GM23338 (cell line): ENCODE data around the gene WAPL. TPM values are rescaled to one million over a fixed set of nuclear protein-coding genes. Genes with fewer than 3 reads are reported as not detected.

Experiments
- ATAC-seq: fragments of 200-7000 bp; cut with Tn5 transposase; 3 replicates; pipeline ENCODE4 v1.9.1; 2020
- DNase-seq: peaks from one replicate; pipeline ENCODE4 v3.0.0-alpha.2; 2015; ENCODE audit warnings: low spot score
- H2AFZ ChIP-seq: fragments of 200-600 bp; sonication (generic); 2 replicates; pipeline ENCODE4 v1.8.0; 2016; ENCODE audit warnings: antibody characterized with exemption, mild to moderate bottlenecking, moderate library complexity
- H3F3A ChIP-seq: fragments of 200-600 bp; sonication (generic); replicated peaks from 2 replicates; pipeline ENCODE4 v1.8.0; 2017; ENCODE audit warnings: antibody characterized with exemption, mixed run types, low read depth
- H3K27ac ChIP-seq: fragments of 200-600 bp; sonication (generic); 2 replicates; pipeline ENCODE4 v1.6.1; 2016; ENCODE audit warnings: low read depth
- H3K27me3 ChIP-seq: fragments of 200-600 bp; sonication (generic); 2 replicates; pipeline ENCODE4 v1.8.0; 2016; ENCODE audit warnings: mild to moderate bottlenecking, mixed run types, moderate library complexity; ENCODE audit not compliant: insufficient read depth
- H3K36me3 ChIP-seq: fragments of 200-600 bp; sonication (generic); 2 replicates; pipeline ENCODE4 v1.8.0; 2016; ENCODE audit warnings: mild to moderate bottlenecking; ENCODE audit not compliant: insufficient read depth
- H3K4me1 ChIP-seq: fragments of 200-600 bp; sonication (generic); 2 replicates; pipeline ENCODE4 v1.8.0; 2016; ENCODE audit warnings: mild to moderate bottlenecking, moderate library complexity; ENCODE audit not compliant: insufficient read depth
- H3K4me2 ChIP-seq: fragments of 200-600 bp; sonication (generic); 2 replicates; pipeline ENCODE4 v1.7.1; 2017; ENCODE audit warnings: mixed run types
- H3K4me3 ChIP-seq: fragments of 200-600 bp; sonication (generic); 2 replicates; pipeline ENCODE4 v1.6.1; 2016; ENCODE audit warnings: mixed run types
- H3K79me2 ChIP-seq: fragments of 200-600 bp; sonication (generic); replicated peaks from 2 replicates; pipeline ENCODE4 v1.8.0; 2017; ENCODE audit warnings: mild to moderate bottlenecking; ENCODE audit not compliant: insufficient read depth
- H3K9me2 ChIP-seq: fragments of 200-600 bp; sonication (generic); 2 replicates; pipeline ENCODE4 v1.8.0; 2017; ENCODE audit not compliant: insufficient read depth
- H4K20me1 ChIP-seq: fragments of 200-600 bp; sonication (generic); replicated peaks from 2 replicates; pipeline ENCODE4 v1.8.0; 2017; ENCODE audit warnings: mild to moderate bottlenecking; ENCODE audit not compliant: insufficient read depth
- H3K27ac Mint-ChIP-seq: 2 replicates; pipeline ENCODE4 v1.8.0; 2020; ENCODE audit warnings: inconsistent platforms, mild to moderate bottlenecking, moderate library complexity, mixed read lengths
- H3K27me3 Mint-ChIP-seq: 3 replicates; pipeline ENCODE4 v1.8.0; 2022; ENCODE audit warnings: low read depth, mild to moderate bottlenecking, moderate library complexity, mixed read lengths, inconsistent platforms; ENCODE audit not compliant: insufficient read depth, poor library complexity
- H3K36me3 Mint-ChIP-seq: 3 replicates; pipeline ENCODE4 v1.8.0; 2021; ENCODE audit warnings: low read depth, mild to moderate bottlenecking, inconsistent platforms, moderate library complexity, mixed read lengths
- H3K4me1 Mint-ChIP-seq: 3 replicates; pipeline ENCODE4 v1.8.0; 2020; ENCODE audit warnings: mild to moderate bottlenecking, inconsistent platforms, mixed read lengths
- H3K4me3 Mint-ChIP-seq: 3 replicates; pipeline ENCODE4 v1.8.0; 2021; ENCODE audit warnings: moderate library complexity, mild to moderate bottlenecking, inconsistent platforms, mixed read lengths
- H3K9me3 Mint-ChIP-seq: 3 replicates; pipeline ENCODE4 v1.8.0; 2020; ENCODE audit warnings: moderate library complexity, mild to moderate bottlenecking, inconsistent platforms, mixed read lengths
- CREB1 ChIP-seq: fragments of 250-450 bp; sonication (Bioruptor Pico); IDR thresholded peaks from 2 replicates; pipeline ENCODE4 v1.5.0; 2020; ENCODE audit warnings: low read depth, mild to moderate bottlenecking, moderate library complexity
- EZH2 ChIP-seq: fragments of 200-600 bp; sonication (generic); IDR thresholded peaks from one replicate; pipeline ENCODE4 v1.8.0; 2017; ENCODE audit warnings: antibody characterized with exemption, mild to moderate bottlenecking, low read depth; ENCODE audit not compliant: unreplicated experiment
- EZH2phosphoT487 ChIP-seq: fragments of 200-600 bp; sonication (generic); IDR thresholded peaks from one replicate; pipeline ENCODE4 v1.8.1; 2018; ENCODE audit warnings: antibody characterized with exemption; ENCODE audit not compliant: unreplicated experiment
- JUNB ChIP-seq: IDR thresholded peaks from one replicate; pipeline ENCODE4 v1.6.1; 2016; ENCODE audit warnings: antibody characterized with exemption; ENCODE audit not compliant: unreplicated experiment
- NANOG ChIP-seq: IDR thresholded peaks from 2 replicates; pipeline ENCODE4 v1.6.1; 2016; ENCODE audit warnings: antibody characterized with exemption, borderline replicate concordance
- POLR2AphosphoS5 ChIP-seq: IDR thresholded peaks from 2 replicates; pipeline ENCODE4 v1.6.1; 2016; ENCODE audit warnings: antibody characterized with exemption, low read depth
- STAT1 ChIP-seq: IDR thresholded peaks from one replicate; pipeline ENCODE4 v1.6.1; 2016; ENCODE audit warnings: antibody characterized with exemption; ENCODE audit not compliant: unreplicated experiment
- ZNF114 ChIP-seq: fragments of 250-450 bp; sonication (Bioruptor Pico); IDR thresholded peaks from 2 replicates; pipeline ENCODE4 v1.5.0; 2020; ENCODE audit warnings: mild to moderate bottlenecking, moderate library complexity
- ZNF331 ChIP-seq: fragments of 250-450 bp; sonication (Bioruptor Pico); IDR thresholded peaks from 2 replicates; pipeline ENCODE4 v1.5.0; 2020; ENCODE audit warnings: low read depth, mild to moderate bottlenecking, moderate library complexity
- polyA plus RNA-seq: library from polyadenylated mRNA; unstranded; fragments of >200 nt; fragmentation: Nextera tagmentation; extraction: Ambion mirVana; gene quantifications from 2 replicates; pipeline ENCODE4 v1.2.1, GENCODE V29; 2016
- total RNA-seq: library from RNA; depleted of rRNA; stranded (reverse); fragments of >200 nt; shearing (Covaris generic); gene quantifications from 2 replicates; pipeline ENCODE4 v1.2.3, GENCODE V29; 2014
- TF ChIP-seq, protein P1 (sequence below): IDR thresholded peaks from 2 replicates; pipeline ENCODE4 v1.6.1; 2016; ENCODE audit warnings: antibody characterized with exemption
- TF ChIP-seq, protein P2 (sequence below): IDR thresholded peaks from one replicate; pipeline ENCODE4 v1.6.1; 2018; ENCODE audit warnings: antibody characterized with exemption; ENCODE audit not compliant: unreplicated experiment
- TF ChIP-seq, protein P3 (sequence below), 2 experiments: fragments of 200-600 bp in 1 of 2; sonication (generic) in 1 of 2; conservative IDR thresholded peaks; 2 replicates each; pipeline versions ENCODE4 v1.5.1 to v1.6.1; 2016 to 2017; ENCODE audit warnings: antibody characterized with exemption in 2 of 2, low read depth in 2 of 2, mild to moderate bottlenecking in 2 of 2, moderate library complexity in 1 of 2
- TF ChIP-seq, protein P4 (sequence below): fragments of 250-450 bp; sonication (Bioruptor Pico); IDR thresholded peaks from 2 replicates; pipeline ENCODE4 v1.5.0; 2020; ENCODE audit warnings: mild to moderate bottlenecking, moderate library complexity

WAPL gene
- total and polyA plus RNA-seq, 2 experiments from 2014 or later = 25.2 to 60.8 TPM

DNA sequence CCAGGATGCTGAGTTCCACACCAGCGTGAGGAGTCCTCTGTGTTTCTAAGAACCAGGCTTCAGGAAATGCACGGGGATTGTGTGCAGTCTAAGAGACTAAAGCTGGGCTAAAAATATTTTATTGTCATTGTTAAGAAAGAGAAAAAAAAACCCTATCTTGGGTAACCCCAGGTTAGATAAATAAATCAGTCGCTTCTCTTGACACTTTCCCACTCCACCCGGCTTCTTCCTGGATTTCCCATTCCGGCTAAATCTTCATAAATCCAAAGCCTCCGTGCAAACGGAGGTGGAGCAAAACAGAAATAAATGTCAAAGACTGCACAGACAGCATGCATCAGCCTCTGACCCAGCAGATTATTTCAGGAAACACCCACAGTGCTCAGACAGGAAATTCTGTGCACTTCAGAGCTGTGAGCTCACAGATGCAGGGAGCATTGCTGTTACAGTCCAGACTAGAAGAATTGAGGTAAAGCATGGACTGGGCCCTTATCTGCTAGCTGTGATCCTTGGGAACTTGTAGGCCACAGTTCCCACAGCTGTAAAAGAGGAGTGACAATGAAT is 110.2 kb downstream of the WAPL start:
- ATAC-seq (no peak), DNase-seq (no peak)
- no peaks in the 10 kb centered on the region for H3K36me3 ChIP-seq
- peaks cover 10% of the 10 kb centered on the region for H3K4me1 ChIP-seq
- Mint-ChIP-seq H3K36me3 (no peaks in the 10 kb centered on the region), H3K9me3 (no peaks in the 10 kb centered on the region; the same call in 2 of the 3 replicates), H3K4me1 (peaks cover 7% of the 10 kb centered on the region; the same call in 1 of the 3 replicates), H3K4me3 (no peak overlapping the region), H3K27me3 (peaks cover 2% of the 10 kb centered on the region), H3K27ac (no peak overlapping the region)
- no peaks in the 10 kb centered on the region; the same call in 1 of the 2 replicates for H4K20me1 ChIP-seq
- H3K9me2 ChIP-seq = no peaks in the 10 kb centered on the region
- no peak overlapping the region for H3K4me2 ChIP-seq
- H3K27ac ChIP-seq = no peak overlapping the region
- H3F3A ChIP-seq = no peaks in the 10 kb centered on the region
- no peak overlapping the region for H3K4me3 ChIP-seq
- no peaks in the 10 kb centered on the region for H3K79me2 ChIP-seq
- no peak for TF ChIP-seq POLR2AphosphoS5
- TF ChIP-seq ZNF331 = no peak
- TF ChIP-seq STAT1 = no peak
- no peak for TF ChIP-seq JUNB
- TF ChIP-seq, protein P1, sequence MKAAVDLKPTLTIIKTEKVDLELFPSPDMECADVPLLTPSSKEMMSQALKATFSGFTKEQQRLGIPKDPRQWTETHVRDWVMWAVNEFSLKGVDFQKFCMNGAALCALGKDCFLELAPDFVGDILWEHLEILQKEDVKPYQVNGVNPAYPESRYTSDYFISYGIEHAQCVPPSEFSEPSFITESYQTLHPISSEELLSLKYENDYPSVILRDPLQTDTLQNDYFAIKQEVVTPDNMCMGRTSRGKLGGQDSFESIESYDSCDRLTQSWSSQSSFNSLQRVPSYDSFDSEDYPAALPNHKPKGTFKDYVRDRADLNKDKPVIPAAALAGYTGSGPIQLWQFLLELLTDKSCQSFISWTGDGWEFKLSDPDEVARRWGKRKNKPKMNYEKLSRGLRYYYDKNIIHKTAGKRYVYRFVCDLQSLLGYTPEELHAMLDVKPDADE = no peak
- TF ChIP-seq, protein P2, sequence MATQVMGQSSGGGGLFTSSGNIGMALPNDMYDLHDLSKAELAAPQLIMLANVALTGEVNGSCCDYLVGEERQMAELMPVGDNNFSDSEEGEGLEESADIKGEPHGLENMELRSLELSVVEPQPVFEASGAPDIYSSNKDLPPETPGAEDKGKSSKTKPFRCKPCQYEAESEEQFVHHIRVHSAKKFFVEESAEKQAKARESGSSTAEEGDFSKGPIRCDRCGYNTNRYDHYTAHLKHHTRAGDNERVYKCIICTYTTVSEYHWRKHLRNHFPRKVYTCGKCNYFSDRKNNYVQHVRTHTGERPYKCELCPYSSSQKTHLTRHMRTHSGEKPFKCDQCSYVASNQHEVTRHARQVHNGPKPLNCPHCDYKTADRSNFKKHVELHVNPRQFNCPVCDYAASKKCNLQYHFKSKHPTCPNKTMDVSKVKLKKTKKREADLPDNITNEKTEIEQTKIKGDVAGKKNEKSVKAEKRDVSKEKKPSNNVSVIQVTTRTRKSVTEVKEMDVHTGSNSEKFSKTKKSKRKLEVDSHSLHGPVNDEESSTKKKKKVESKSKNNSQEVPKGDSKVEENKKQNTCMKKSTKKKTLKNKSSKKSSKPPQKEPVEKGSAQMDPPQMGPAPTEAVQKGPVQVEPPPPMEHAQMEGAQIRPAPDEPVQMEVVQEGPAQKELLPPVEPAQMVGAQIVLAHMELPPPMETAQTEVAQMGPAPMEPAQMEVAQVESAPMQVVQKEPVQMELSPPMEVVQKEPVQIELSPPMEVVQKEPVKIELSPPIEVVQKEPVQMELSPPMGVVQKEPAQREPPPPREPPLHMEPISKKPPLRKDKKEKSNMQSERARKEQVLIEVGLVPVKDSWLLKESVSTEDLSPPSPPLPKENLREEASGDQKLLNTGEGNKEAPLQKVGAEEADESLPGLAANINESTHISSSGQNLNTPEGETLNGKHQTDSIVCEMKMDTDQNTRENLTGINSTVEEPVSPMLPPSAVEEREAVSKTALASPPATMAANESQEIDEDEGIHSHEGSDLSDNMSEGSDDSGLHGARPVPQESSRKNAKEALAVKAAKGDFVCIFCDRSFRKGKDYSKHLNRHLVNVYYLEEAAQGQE = no peak
- TF ChIP-seq CREB1 (CRISPR knock-in tag) = no peak
- TF ChIP-seq, protein P3, sequence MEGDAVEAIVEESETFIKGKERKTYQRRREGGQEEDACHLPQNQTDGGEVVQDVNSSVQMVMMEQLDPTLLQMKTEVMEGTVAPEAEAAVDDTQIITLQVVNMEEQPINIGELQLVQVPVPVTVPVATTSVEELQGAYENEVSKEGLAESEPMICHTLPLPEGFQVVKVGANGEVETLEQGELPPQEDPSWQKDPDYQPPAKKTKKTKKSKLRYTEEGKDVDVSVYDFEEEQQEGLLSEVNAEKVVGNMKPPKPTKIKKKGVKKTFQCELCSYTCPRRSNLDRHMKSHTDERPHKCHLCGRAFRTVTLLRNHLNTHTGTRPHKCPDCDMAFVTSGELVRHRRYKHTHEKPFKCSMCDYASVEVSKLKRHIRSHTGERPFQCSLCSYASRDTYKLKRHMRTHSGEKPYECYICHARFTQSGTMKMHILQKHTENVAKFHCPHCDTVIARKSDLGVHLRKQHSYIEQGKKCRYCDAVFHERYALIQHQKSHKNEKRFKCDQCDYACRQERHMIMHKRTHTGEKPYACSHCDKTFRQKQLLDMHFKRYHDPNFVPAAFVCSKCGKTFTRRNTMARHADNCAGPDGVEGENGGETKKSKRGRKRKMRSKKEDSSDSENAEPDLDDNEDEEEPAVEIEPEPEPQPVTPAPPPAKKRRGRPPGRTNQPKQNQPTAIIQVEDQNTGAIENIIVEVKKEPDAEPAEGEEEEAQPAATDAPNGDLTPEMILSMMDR (conservative IDR thresholded peaks at IDR 0.05; ENCODE audit: low read depth in 2 of 2) = no peak
- no peak for TF ChIP-seq EZH2phosphoT487
- TF ChIP-seq EZH2 = no peak
- TF ChIP-seq ZNF114 (CRISPR knock-in tag) = no peak
- TF ChIP-seq, protein P4, sequence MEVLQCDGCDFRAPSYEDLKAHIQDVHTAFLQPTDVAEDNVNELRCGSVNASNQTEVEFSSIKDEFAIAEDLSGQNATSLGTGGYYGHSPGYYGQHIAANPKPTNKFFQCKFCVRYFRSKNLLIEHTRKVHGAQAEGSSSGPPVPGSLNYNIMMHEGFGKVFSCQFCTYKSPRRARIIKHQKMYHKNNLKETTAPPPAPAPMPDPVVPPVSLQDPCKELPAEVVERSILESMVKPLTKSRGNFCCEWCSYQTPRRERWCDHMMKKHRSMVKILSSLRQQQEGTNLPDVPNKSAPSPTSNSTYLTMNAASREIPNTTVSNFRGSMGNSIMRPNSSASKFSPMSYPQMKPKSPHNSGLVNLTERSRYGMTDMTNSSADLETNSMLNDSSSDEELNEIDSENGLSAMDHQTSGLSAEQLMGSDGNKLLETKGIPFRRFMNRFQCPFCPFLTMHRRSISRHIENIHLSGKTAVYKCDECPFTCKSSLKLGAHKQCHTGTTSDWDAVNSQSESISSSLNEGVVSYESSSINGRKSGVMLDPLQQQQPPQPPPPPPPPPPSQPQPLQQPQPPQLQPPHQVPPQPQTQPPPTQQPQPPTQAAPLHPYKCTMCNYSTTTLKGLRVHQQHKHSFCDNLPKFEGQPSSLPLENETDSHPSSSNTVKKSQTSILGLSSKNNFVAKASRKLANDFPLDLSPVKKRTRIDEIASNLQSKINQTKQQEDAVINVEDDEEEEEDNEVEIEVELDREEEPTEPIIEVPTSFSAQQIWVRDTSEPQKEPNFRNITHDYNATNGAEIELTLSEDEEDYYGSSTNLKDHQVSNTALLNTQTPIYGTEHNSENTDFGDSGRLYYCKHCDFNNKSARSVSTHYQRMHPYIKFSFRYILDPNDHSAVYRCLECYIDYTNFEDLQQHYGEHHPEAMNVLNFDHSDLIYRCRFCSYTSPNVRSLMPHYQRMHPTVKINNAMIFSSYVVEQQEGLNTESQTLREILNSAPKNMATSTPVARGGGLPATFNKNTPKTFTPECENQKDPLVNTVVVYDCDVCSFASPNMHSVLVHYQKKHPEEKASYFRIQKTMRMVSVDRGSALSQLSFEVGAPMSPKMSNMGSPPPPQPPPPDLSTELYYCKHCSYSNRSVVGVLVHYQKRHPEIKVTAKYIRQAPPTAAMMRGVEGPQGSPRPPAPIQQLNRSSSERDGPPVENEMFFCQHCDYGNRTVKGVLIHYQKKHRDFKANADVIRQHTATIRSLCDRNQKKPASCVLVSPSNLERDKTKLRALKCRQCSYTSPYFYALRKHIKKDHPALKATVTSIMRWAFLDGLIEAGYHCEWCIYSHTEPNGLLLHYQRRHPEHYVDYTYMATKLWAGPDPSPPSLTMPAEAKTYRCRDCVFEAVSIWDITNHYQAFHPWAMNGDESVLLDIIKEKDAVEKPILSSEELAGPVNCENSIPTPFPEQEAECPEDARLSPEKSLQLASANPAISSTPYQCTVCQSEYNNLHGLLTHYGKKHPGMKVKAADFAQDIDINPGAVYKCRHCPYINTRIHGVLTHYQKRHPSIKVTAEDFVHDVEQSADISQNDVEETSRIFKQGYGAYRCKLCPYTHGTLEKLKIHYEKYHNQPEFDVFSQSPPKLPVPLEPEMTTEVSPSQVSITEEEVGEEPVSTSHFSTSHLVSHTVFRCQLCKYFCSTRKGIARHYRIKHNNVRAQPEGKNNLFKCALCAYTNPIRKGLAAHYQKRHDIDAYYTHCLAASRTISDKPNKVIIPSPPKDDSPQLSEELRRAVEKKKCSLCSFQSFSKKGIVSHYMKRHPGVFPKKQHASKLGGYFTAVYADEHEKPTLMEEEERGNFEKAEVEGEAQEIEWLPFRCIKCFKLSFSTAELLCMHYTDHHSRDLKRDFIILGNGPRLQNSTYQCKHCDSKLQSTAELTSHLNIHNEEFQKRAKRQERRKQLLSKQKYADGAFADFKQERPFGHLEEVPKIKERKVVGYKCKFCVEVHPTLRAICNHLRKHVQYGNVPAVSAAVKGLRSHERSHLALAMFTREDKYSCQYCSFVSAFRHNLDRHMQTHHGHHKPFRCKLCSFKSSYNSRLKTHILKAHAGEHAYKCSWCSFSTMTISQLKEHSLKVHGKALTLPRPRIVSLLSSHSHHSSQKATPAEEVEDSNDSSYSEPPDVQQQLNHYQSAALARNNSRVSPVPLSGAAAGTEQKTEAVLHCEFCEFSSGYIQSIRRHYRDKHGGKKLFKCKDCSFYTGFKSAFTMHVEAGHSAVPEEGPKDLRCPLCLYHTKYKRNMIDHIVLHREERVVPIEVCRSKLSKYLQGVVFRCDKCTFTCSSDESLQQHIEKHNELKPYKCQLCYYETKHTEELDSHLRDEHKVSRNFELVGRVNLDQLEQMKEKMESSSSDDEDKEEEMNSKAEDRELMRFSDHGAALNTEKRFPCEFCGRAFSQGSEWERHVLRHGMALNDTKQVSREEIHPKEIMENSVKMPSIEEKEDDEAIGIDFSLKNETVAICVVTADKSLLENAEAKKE (CRISPR knock-in tag) = no peak
- no peak for TF ChIP-seq NANOG
- H3K27me3 ChIP-seq = no peaks in the 10 kb centered on the region
- H2AFZ ChIP-seq = no peak overlapping the region
